ENCODE results near the gene ZDHHC13.

Gene ZDHHC13

GRCh38 chr11:19218786-19219460, 102.0 kb downstream of the ZDHHC13 start:
- in situ Hi-C loops (cut with HindIII; ENCODE audit: low sequenced_read_pairs) = no loop called here

GRCh38 chr11:19220903-19221724, 104.1 kb downstream of the ZDHHC13 start:
- in situ Hi-C loops (cut with HindIII; ENCODE audit: low sequenced_read_pairs) = no loop called here

More at GRCh38 chr11:19218786-19219460, 102.0 kb downstream of the ZDHHC13 start:
- no peak for DNase-seq (ENCODE audit: low read depth)
- TF ChIP-seq CTCF (IDR thresholded peaks at IDR 0.05; ENCODE audit: low read depth, low read length, missing control alignments) = no peak
- no peak overlapping the region for H3K4me3 ChIP-seq (ENCODE audit: low read depth, low read length)

GRCh38 chr11:19225123-19225522, 108.2 kb downstream of the ZDHHC13 start:
- no peak overlapping the region for H3K4me3 ChIP-seq (ENCODE audit: low read depth, low read length)
- DNase-seq (ENCODE audit: low read depth) = no peak
- in situ Hi-C loops (cut with HindIII; ENCODE audit: low sequenced_read_pairs) = no loop called here
- TF ChIP-seq CTCF (IDR thresholded peaks at IDR 0.05; ENCODE audit: low read depth, low read length, missing control alignments) = no peak

More at GRCh38 chr11:19220903-19221724, 104.1 kb downstream of the ZDHHC13 start:
- no peak for DNase-seq (ENCODE audit: low read depth)
- no peak overlapping the region for H3K4me3 ChIP-seq (ENCODE audit: low read depth, low read length)
- no peak for TF ChIP-seq CTCF (IDR thresholded peaks at IDR 0.05; ENCODE audit: low read depth, low read length, missing control alignments)

GRCh38 chr11:19225581-19225980, 108.6 kb downstream of the ZDHHC13 start:
- no peak for DNase-seq (ENCODE audit: low read depth)
- no peak overlapping the region for H3K4me3 ChIP-seq (ENCODE audit: low read depth, low read length)

More at GRCh38 chr11:19225581-19225980, 108.6 kb downstream of the ZDHHC13 start:
- in situ Hi-C loops (cut with HindIII; ENCODE audit: low sequenced_read_pairs) = no loop called here
- no peak for TF ChIP-seq CTCF (IDR thresholded peaks at IDR 0.05; ENCODE audit: low read depth, low read length, missing control alignments)
